ENCODE data around the gene VAMP1. TPM values are rescaled to one million over a fixed set of nuclear protein-coding genes. Genes with fewer than 3 reads are reported as not detected.
A peak's percentile ranks its signal among the peaks of the same experiment; 100 is the strongest.
"Not testable (repeated sequence)": the region's sequence is repeated elsewhere in the genome, so short reads cannot be mapped to it uniquely, and the experiment has no call there.

VAMP1 gene
- total and polyA plus RNA-seq, 8 donors, result 1.7 to 7.5 (median 2.7) TPM

DNA sequence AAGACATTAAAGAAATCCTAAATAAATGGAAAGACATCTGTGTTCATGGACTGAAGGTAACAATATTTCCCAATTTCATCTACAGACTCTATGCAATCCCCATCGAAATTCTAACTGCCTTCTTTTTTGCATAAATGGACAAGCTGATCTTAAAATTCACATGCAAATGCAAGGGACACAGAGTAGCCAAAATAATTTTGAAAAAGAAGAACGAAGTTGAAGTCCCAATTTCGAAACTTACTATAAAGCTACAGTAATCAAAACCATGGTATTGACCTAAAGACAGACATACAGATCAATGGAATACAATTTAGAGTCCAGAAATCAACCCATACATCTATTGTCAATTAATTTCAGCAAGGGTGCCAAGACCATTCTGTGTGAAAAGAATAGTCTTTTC is 42.2 kb downstream of the VAMP1 start:
- Histone ChIP-seq H3K36me3 (no peaks in the 10 kb centered on the region), H3K9me3 (no peaks in the 10 kb centered on the region), H3K4me1 (peaks cover 0 to 6% (median 0%) of the 10 kb centered on the region in 3 donors), H3K27ac (no peak overlapping the region), H3K4me3 (no peak overlapping the region), H3K27me3 (no peaks in the 10 kb centered on the region)
- no peak for DNase-seq
- TF ChIP-seq, protein P1, sequence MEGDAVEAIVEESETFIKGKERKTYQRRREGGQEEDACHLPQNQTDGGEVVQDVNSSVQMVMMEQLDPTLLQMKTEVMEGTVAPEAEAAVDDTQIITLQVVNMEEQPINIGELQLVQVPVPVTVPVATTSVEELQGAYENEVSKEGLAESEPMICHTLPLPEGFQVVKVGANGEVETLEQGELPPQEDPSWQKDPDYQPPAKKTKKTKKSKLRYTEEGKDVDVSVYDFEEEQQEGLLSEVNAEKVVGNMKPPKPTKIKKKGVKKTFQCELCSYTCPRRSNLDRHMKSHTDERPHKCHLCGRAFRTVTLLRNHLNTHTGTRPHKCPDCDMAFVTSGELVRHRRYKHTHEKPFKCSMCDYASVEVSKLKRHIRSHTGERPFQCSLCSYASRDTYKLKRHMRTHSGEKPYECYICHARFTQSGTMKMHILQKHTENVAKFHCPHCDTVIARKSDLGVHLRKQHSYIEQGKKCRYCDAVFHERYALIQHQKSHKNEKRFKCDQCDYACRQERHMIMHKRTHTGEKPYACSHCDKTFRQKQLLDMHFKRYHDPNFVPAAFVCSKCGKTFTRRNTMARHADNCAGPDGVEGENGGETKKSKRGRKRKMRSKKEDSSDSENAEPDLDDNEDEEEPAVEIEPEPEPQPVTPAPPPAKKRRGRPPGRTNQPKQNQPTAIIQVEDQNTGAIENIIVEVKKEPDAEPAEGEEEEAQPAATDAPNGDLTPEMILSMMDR (IDR thresholded peaks at IDR 0.05), result no peak
- 62 to 77% methylated on average over 3 of the region's 3 CpGs for WGBS, 2 donors
- no peak for FAIRE-seq
- intact Hi-C loops (cut with DNase I), result loop anchor here in 1 of 3 donors (5.0 kb wide), 1 partner anchor 34 kb away; no protein-coding TSS in a partner anchor
- no peak for ATAC-seq

- WGBS, 2 donors, result 88 to 94% methylated on average over 10 of the region's 10 CpGs
- not testable (repeated sequence) for ATAC-seq
- intact Hi-C loops (cut with DNase I), result loop anchor here in 1 of 3 donors (5.0 kb wide), 1 partner anchor 35 kb away; no protein-coding TSS in a partner anchor
Observed at GRCh38 chr12:6427796-6428195, 42.7 kb downstream of the VAMP1 start.

GRCh38 chr12:6426882-6427671 is 43.4 kb downstream of the VAMP1 start:
- ATAC-seq (no peak), FAIRE-seq (no peak), DNase-seq (peak in 2 of 6 donors; percentile 11 to 44)
- no peak overlapping the region for H3K27ac ChIP-seq
- no peaks in the 10 kb centered on the region for H3K27me3 ChIP-seq
- intact Hi-C loops (cut with DNase I), result loop anchor here in 1 of 3 donors (5.0 kb wide), 1 partner anchor 35 kb away; no protein-coding TSS in a partner anchor
- TF ChIP-seq, protein P1 (IDR thresholded peaks at IDR 0.05), result no peak
- H3K36me3 ChIP-seq, result no peaks in the 10 kb centered on the region
- no peak overlapping the region for H3K4me3 ChIP-seq
- peaks cover 0 to 6% (median 0%) of the 10 kb centered on the region in 3 donors for H3K4me1 ChIP-seq
- WGBS, 2 donors, result 73 to 81% methylated on average over 14 of the region's 14 CpGs
- H3K9me3 ChIP-seq, result no peaks in the 10 kb centered on the region

More at GRCh38 chr12:6427796-6428195, 42.7 kb downstream of the VAMP1 start:
- H3K27me3 ChIP-seq, H3K4me1 ChIP-seq, H3K36me3 ChIP-seq, H3K4me3 ChIP-seq, FAIRE-seq, DNase-seq, H3K9me3 ChIP-seq, H3K27ac ChIP-seq: not testable (repeated sequence)

- ATAC-seq (no peak), DNase-seq (peak in 2 of 6 donors; percentile 16 to 54), FAIRE-seq (no peak)
- WGBS, 2 donors, result 81 to 85% methylated on average over 23 of the region's 23 CpGs
- Histone ChIP-seq H3K9me3 (no peaks in the 10 kb centered on the region), H3K27me3 (no peaks in the 10 kb centered on the region), H3K27ac (no peak overlapping the region), H3K4me1 (peaks cover 0 to 6% (median 0%) of the 10 kb centered on the region in 3 donors), H3K4me3 (no peak overlapping the region), H3K36me3 (no peaks in the 10 kb centered on the region)
- intact Hi-C loops (cut with DNase I), result loop anchor here in 1 of 3 donors (5.0 kb wide), 1 partner anchor 36 kb away; no protein-coding TSS in a partner anchor
- TF ChIP-seq, protein P1 (IDR thresholded peaks at IDR 0.05), result no peak
Observed at GRCh38 chr12:6425590-6426531, 44.6 kb downstream of the VAMP1 start.

- WGBS, 2 donors, result 82 to 88% methylated on average over 8 of the region's 8 CpGs
- no peak for FAIRE-seq
- no peak overlapping the region for H3K27ac ChIP-seq
- peaks cover 0 to 13% (median 0%) of the 10 kb centered on the region in 3 donors for H3K4me1 ChIP-seq
- no peak for ATAC-seq
- H3K27me3 ChIP-seq, result no peaks in the 10 kb centered on the region
- H3K4me3 ChIP-seq, result no peak overlapping the region
- intact Hi-C loops (cut with DNase I), result loop anchor here in 2 of 3 donors (5.0 kb wide), 3 partner anchors 32 to 112 kb away; no protein-coding TSS in a partner anchor
- TF ChIP-seq, protein P1 (IDR thresholded peaks at IDR 0.05), result no peak
- DNase-seq, result peak in 2 of 6 donors; percentile 18 to 35
- no peaks in the 10 kb centered on the region for H3K36me3 ChIP-seq
- H3K9me3 ChIP-seq, result no peaks in the 10 kb centered on the region
Observed at GRCh38 chr12:6424866-6425265, 45.6 kb downstream of the VAMP1 start.

Data from pancreas (tissue), 10 donors.